A673 (cell line): ENCODE data around the gene TEX14.

Experiments used
- CTCF ChIP-seq: fragments of 300-800, 200-600 bp; sonication (generic); conservative IDR thresholded peaks from 2 replicates; pipeline ENCODE4 v1.5.1; 2017; ENCODE audit warnings: low read depth, mild to moderate bottlenecking, antibody characterized with exemption, low read length, moderate library complexity, mixed read lengths
- EZH2 ChIP-seq: fragments of 200-600 bp; sonication (generic); IDR thresholded peaks from 2 replicates; pipeline ENCODE4 v1.6.1; 2017; ENCODE audit warnings: borderline replicate concordance, low read depth, mild to moderate bottlenecking, mixed read lengths, antibody characterized with exemption, low read length; ENCODE audit not compliant: poor library complexity, severe bottlenecking

DNA sequence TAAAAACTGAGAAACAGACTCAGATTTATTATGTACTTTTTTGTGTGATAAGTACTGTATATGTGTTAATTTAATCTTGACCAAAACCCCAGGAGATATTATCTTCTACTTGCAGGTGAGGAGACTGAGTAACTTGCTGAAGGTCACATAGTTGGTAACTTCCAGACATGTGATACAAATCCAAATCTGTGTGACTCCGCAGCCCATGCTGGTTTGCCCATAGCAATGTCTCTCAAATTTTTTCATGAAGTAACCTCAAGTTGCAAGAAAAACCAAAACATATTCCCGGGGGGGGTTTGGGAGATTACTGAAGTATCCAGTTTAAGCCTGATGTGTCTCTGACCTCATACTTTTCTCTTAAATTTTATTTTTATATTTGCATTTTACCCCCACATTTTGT, 3.3 kb downstream of the TEX14 start:
- no peak for TF ChIP-seq EZH2
- TF ChIP-seq CTCF, result no peak
